ENCODE data around the gene STAT3. TPM values are rescaled to one million over a fixed set of nuclear protein-coding genes. Genes with fewer than 3 reads are reported as not detected.

Gene STAT3
- total and polyA plus RNA-seq, 9 of the 15 experiments (the other 6 are each of a cell fraction or from before 2014, with no cell fraction given): 90.0 to 179 (median 114) TPM

GRCh38 chr17:42340691-42341127 is 47.5 kb downstream of the STAT3 start:
- Histone ChIP-seq H2AFZ (ENCODE audit: low read depth, low read length) (no peak overlapping the region), H3K4me2 (ENCODE audit: insufficient read depth, low read length) (no peak overlapping the region), H3K27me3 (ENCODE audit: control insufficient read depth in 2 of 2, insufficient read depth in 2 of 2, low read length in 2 of 2) (no peaks in the 10 kb centered on the region), H3K36me3 (ENCODE audit: control insufficient read depth, insufficient read depth, low read length) (peaks cover 77% of the 10 kb centered on the region), H3K27ac (ENCODE audit: extremely low read depth, low read depth, low read length) (no peak overlapping the region), H3K9me1 (ENCODE audit: control insufficient read depth, insufficient read depth, low read length) (no peaks in the 10 kb centered on the region), H3K4me3 (no peak overlapping the region), H4K20me1 (replicated peaks; ENCODE audit: control insufficient read depth, insufficient read depth, low read length) (no peaks in the 10 kb centered on the region), H3K4me1 (replicated peaks in 1 of 2; ENCODE audit: control insufficient read depth in 2 of 2, insufficient read depth in 2 of 2, low read length in 2 of 2) (no peaks in the 10 kb centered on the region; a peak in 1 of 5 replicates), H3K79me2 (ENCODE audit: control insufficient read depth, insufficient read depth, low read length) (no peaks in the 10 kb centered on the region), H3K9ac (ENCODE audit: insufficient read depth in 1 of 2, low read depth in 2 of 2, low read length in 2 of 2) (peak overlapping the region in 1 of 2 experiments; percentile 19; a peak in 1 of 4 replicates), H3K9me3 (replicated peaks; ENCODE audit: control insufficient read depth, insufficient read depth, low read depth, low read length) (no peaks in the 10 kb centered on the region)
- CTCF ChIA-PET (ENCODE audit: low intra/inter-chr PET ratio): no interaction called here
- DNase-seq (ENCODE audit: extremely low read depth in 1 of 4, low spot score in 3 of 4) (no peak), FAIRE-seq (no peak), ATAC-seq (no peak; the same call in 2 of the 3 replicates)
- POLR2A ChIA-PET: interaction anchor here (0.8 to 1.8 kb wide), 4 partner anchors 9 to 100 kb away, joined by 3 to 5 read pairs (median 4); no protein-coding TSS in a partner anchor
- TF ChIP-seq ZBTB1 (CRISPR knock-in tag; IDR thresholded peaks at IDR 0.05; ENCODE audit: borderline replicate concordance, low read depth): no peak
- TF ChIP-seq FOSL1 (tag; conservative IDR thresholded peaks at IDR 0.05): peak; percentile 42; the same call in 1 of the 2 replicates
- in situ Hi-C loops (cut with MboI): no loop called here
- no TSS peak for BruUV-seq (replicated peaks)
- intact Hi-C loops (cut with micrococcal nuclease): no loop called here

- H3K9me1 ChIP-seq (ENCODE audit: control insufficient read depth, insufficient read depth, low read length): no peaks in the 10 kb centered on the region
- no peak overlapping the region for H3K4me2 ChIP-seq (ENCODE audit: insufficient read depth, low read length)
- no peak overlapping the region for H3K9ac ChIP-seq (ENCODE audit: insufficient read depth in 1 of 2, low read depth in 2 of 2, low read length in 2 of 2)
- 83% methylated on average over 3 of the region's 5 CpGs for WGBS (ENCODE audit: insufficient coverage, low coverage, missing lambda C conversion rate)
- ChIA-PET CTCF (ENCODE audit: low intra/inter-chr PET ratio) (no interaction called here), POLR2A (interaction anchor here (0.6 to 1.3 kb wide), 2 partner anchors 15 to 297 kb away, joined by 3 to 4 read pairs; no protein-coding TSS in a partner anchor)
- ATAC-seq (no peak), DNase-seq (ENCODE audit: extremely low read depth in 1 of 4, low spot score in 3 of 4) (no peak), FAIRE-seq (no peak)
- H2AFZ ChIP-seq (ENCODE audit: low read depth, low read length): no peak overlapping the region
- H3K9me3 ChIP-seq (replicated peaks; ENCODE audit: control insufficient read depth, insufficient read depth, low read depth, low read length): no peaks in the 10 kb centered on the region
- no peaks in the 10 kb centered on the region; a peak in 1 of 5 replicates for H3K4me1 ChIP-seq (replicated peaks in 1 of 2; ENCODE audit: control insufficient read depth in 2 of 2, insufficient read depth in 2 of 2, low read length in 2 of 2)
- H4K20me1 ChIP-seq (replicated peaks; ENCODE audit: control insufficient read depth, insufficient read depth, low read length): no peaks in the 10 kb centered on the region
- in situ Hi-C loops (cut with MboI) (no loop called here), intact Hi-C loops (cut with micrococcal nuclease) (no loop called here)
- H3K27me3 ChIP-seq (ENCODE audit: control insufficient read depth in 2 of 2, insufficient read depth in 2 of 2, low read length in 2 of 2): no peaks in the 10 kb centered on the region
- no peak overlapping the region for H3K27ac ChIP-seq (ENCODE audit: extremely low read depth, low read depth, low read length)
- H3K79me2 ChIP-seq (ENCODE audit: control insufficient read depth, insufficient read depth, low read length): no peaks in the 10 kb centered on the region
- no TSS peak for BruUV-seq (replicated peaks)
- peaks cover 81% of the 10 kb centered on the region for H3K36me3 ChIP-seq (ENCODE audit: control insufficient read depth, insufficient read depth, low read length)
- no peak overlapping the region for H3K4me3 ChIP-seq
- TF ChIP-seq HMGXB4 (CRISPR knock-in tag; IDR thresholded peaks at IDR 0.05) (no peak), TOE1 (IDR thresholded peaks at IDR 0.05; ENCODE audit: borderline replicate concordance) (no peak), TOE1 (CRISPR knock-in tag; IDR thresholded peaks at IDR 0.05; ENCODE audit: borderline replicate concordance, low read depth) (no peak), ZNF398 (CRISPR knock-in tag; IDR thresholded peaks at IDR 0.05) (no peak), POLR2AphosphoS2 (IDR thresholded peaks at IDR 0.05; ENCODE audit: low read length) (no peak), ZNF316 (IDR thresholded peaks at IDR 0.05) (no peak), ZNF124 (CRISPR knock-in tag; IDR thresholded peaks at IDR 0.05) (no peak)
These were observed 49.0 kb downstream of the STAT3 start for GRCh38 chr17:42339221-42339620.
